BE2C (cell line): ENCODE measurements around the gene TRRAP.

ENCODE experiments used
- DNase-seq: peaks from one replicate; pipeline ENCODE4 v3.0.0-alpha.2; 2020
- H3K27me3 ChIP-seq: fragments of 250-450 bp; sonication (Bioruptor Pico); 2 replicates; pipeline ENCODE4 v1.5.1; 2020; ENCODE audit warnings: mild to moderate bottlenecking
- H3K36me3 ChIP-seq: fragments of 250-450 bp; sonication (Bioruptor Pico); 2 replicates; pipeline ENCODE4 v1.5.1; 2020; ENCODE audit warnings: mild to moderate bottlenecking
- H3K4me1 ChIP-seq: fragments of 250-450 bp; sonication (Bioruptor Pico); 2 replicates; pipeline ENCODE4 v1.5.1; 2020
- H3K4me3 ChIP-seq: 2 replicates; pipeline ENCODE4 v1.5.1; 2011; ENCODE audit warnings: low read depth, low read length
- H3K9me3 ChIP-seq: fragments of 250-450 bp; sonication (Bioruptor Pico); 2 replicates; pipeline ENCODE4 v1.5.1; 2020
- TF ChIP-seq, protein P1 (sequence below): IDR thresholded peaks from 2 replicates; pipeline ENCODE4 v1.5.1; 2012; ENCODE audit warnings: mild to moderate bottlenecking, low read depth, low read length

TRRAP gene

DNA sequence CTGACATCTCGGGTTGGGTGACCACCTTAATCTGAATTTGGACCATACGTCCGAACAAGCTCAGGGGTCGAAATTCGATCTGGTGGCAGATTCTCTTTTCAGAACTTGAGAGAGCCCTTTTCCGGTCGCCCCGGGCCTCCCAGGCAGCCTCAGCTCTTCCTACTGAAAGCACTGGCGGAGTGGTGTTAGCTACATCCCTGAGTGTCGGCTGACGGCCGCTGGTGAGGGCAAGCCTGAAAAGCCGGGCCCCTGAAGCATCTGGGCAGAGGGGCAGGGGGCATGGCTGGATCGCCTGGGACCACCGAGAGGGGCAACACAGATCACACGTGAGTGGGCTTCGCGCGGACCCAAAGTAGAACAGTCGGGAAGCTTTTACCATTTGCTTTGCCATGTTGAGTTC is 149.5 kb downstream of the TRRAP start:
- H3K36me3 ChIP-seq = peaks cover 49% of the 10 kb centered on the region
- no peaks in the 10 kb centered on the region for H3K9me3 ChIP-seq
- TF ChIP-seq, protein P1, sequence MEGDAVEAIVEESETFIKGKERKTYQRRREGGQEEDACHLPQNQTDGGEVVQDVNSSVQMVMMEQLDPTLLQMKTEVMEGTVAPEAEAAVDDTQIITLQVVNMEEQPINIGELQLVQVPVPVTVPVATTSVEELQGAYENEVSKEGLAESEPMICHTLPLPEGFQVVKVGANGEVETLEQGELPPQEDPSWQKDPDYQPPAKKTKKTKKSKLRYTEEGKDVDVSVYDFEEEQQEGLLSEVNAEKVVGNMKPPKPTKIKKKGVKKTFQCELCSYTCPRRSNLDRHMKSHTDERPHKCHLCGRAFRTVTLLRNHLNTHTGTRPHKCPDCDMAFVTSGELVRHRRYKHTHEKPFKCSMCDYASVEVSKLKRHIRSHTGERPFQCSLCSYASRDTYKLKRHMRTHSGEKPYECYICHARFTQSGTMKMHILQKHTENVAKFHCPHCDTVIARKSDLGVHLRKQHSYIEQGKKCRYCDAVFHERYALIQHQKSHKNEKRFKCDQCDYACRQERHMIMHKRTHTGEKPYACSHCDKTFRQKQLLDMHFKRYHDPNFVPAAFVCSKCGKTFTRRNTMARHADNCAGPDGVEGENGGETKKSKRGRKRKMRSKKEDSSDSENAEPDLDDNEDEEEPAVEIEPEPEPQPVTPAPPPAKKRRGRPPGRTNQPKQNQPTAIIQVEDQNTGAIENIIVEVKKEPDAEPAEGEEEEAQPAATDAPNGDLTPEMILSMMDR = no peak
- no peaks in the 10 kb centered on the region for H3K27me3 ChIP-seq
- no peak for DNase-seq
- H3K4me3 ChIP-seq = no peak overlapping the region
- H3K4me1 ChIP-seq = no peaks in the 10 kb centered on the region

DNA sequence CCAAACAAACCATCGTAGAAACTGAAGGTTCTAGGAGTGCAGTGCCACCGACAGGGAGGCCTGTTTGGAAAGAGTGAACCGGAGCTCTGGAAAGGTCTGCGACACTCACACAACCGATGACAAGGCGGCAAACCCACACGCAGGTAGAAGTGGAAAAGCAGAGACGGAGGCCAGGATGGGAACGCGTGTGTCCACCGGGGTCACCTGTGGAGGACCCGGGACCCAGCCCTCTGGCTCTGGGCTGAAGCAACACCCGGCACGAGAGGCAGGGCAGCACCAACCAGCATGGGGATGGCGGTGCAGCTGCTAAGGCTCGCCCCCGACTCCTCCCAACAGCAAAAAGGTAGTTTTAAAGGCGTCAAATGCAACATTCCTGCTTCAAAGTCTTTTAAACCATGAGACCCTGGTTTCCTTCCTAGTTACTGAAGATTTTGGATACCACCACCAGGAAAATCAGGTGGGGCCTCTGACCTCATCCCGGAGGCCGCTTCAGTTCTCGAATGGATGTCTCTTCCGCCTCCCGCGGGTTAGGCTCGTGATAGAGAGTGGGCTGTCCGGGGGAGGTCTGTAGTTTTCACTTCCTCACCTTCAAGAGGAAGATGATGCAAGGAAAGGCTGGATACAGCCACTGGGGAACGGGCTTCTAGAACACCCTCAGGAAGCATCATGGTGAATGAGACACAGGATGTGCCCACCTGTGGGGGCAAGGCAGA is 150.1 kb downstream of the TRRAP start:
- no peak for DNase-seq
- H3K4me1 ChIP-seq = no peaks in the 10 kb centered on the region
- TF ChIP-seq, protein P1 = no peak
- H3K36me3 ChIP-seq = peaks cover 54% of the 10 kb centered on the region
- no peaks in the 10 kb centered on the region for H3K27me3 ChIP-seq
- H3K4me3 ChIP-seq = no peak overlapping the region
- no peaks in the 10 kb centered on the region for H3K9me3 ChIP-seq

DNA sequence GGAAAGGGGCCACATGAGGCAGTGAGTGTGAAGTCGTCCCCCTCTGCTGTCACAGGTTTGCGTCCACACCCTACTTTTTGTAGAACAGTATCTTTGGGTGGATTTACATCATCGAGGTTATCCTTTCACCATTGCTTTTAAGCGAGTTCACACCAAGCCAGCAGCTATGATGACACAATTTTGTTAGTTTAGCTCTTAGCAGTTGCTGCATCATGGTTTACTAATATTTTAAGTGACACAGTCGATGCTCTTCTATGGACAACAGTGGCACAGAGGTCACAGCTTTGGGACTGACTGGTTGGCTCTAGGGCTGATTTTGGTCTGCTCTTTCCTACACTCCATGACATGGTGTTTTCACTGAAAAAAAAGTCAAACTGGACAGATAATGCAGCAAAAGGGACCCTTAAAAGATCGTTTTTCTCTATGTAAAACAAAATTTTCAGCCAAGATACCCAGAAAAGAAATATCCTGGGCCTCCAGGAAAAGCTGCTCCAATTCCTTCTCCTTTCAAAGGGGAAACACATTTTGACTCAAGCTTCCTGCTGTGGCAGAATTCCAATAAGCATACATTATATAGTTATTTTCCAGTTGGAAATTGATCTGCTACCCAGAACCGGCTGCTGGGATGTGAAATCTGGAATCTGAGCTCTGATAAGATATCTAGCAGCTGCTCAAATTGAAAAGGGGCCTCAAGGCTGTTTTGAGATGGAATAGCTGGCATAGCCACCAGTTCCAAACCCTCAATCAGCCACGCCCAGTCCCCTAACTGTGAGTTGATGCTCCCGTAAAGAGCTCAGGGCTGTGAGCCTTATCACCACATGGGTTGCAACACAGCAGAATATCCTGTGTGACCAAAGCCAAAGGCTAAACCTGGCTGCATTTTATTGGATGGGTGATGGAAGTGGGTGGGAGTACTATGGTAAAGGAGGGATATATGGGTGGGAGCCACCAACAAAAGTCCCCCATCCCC is 151.4 kb downstream of the TRRAP start:
- no peak overlapping the region for H3K4me3 ChIP-seq
- H3K36me3 ChIP-seq = peaks cover 66% of the 10 kb centered on the region
- no peaks in the 10 kb centered on the region for H3K27me3 ChIP-seq
- H3K4me1 ChIP-seq = no peaks in the 10 kb centered on the region
- no peaks in the 10 kb centered on the region for H3K9me3 ChIP-seq
- TF ChIP-seq, protein P1 = no peak
- DNase-seq = no peak

DNA sequence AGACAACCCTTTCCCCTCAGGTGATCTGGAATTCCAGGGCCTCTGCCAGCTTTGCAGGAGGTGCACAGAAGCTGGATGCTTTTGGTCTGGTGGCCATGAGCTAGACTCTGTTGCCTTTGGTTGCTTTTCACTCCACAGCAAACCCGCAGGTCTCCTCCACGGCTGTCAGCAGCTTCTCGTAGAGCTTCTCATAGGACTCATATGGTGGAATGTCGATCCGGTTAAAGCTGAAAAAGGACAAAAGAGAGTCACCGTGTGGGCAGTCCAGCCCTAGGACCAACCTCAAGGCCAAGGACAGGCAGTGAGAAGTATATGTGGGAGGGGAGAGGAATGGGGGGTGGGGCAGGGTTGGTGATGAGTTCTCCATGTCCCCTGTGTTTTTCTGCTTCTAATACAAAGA is 152.1 kb downstream of the TRRAP start:
- H3K36me3 ChIP-seq = peaks cover 72% of the 10 kb centered on the region
- H3K4me1 ChIP-seq = no peaks in the 10 kb centered on the region
- TF ChIP-seq, protein P1 = no peak
- no peaks in the 10 kb centered on the region for H3K9me3 ChIP-seq
- H3K27me3 ChIP-seq = no peaks in the 10 kb centered on the region
- no peak overlapping the region for H3K4me3 ChIP-seq
- no peak for DNase-seq

DNA sequence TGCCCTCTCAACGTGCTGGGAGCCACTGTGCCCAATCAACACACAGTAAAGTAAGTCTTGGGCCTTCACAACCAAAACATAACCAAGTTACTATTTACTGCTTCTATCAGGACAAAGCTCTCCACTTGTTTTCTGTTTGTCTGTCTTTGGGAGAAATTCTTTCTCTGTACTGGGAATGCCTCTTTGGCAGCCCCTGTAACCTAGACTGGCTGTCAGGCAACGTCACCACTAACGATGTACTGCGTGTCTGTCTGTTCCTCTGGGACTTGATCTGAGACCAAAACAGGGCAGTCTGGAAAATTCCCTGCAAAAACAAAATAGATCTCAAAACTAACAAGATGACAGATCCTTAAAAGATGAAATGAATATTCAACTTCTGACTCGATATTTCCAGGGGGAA is 152.6 kb downstream of the TRRAP start:
- Histone ChIP-seq H3K4me1 (no peaks in the 10 kb centered on the region), H3K9me3 (no peaks in the 10 kb centered on the region)

More for the DNA sequence above, 152.6 kb downstream of the TRRAP start:
- no peak for DNase-seq
- TF ChIP-seq, protein P1 = no peak
- Histone ChIP-seq H3K4me3 (no peak overlapping the region), H3K27me3 (no peaks in the 10 kb centered on the region), H3K36me3 (peaks cover 75% of the 10 kb centered on the region)
